GM12878 (cell line): ENCODE data around the gene CATSPER1. TPM values are rescaled to one million over a fixed set of nuclear protein-coding genes. Genes with fewer than 3 reads are reported as not detected.

Experiments
- ATAC-seq: fragments of 200-7000 bp; cut with Tn5 transposase; 3 replicates; pipeline ENCODE4 v1.9.1; 2020; ENCODE audit warnings: mild to moderate bottlenecking, moderate library complexity
- BruUV-seq: library from RNA; stranded (reverse); fragments of 400-500 nt; replicated peaks from 2 replicates; lab custom pipeline; 2021; lab: Mats Ljungman, UMichigan
- CTCF ChIA-PET: fragments of 300-600 bp; sonication (Branson Sonifier 250); formaldehyde crosslinking; extraction: SDS; loops from one replicate; lab custom pipeline; 2021; ENCODE audit warnings: inconsistent platforms; lab: Yijun Ruan, JAX
- POLR2A ChIA-PET: fragments of 350-600 bp; formaldehyde crosslinking; extraction: SDS; loops from one replicate; lab custom pipeline; 2021; ENCODE audit warnings: inconsistent platforms; lab: Charles Lee
- RAD21 ChIA-PET: fragments of 300-600 bp; sonication (Branson Sonifier 250); formaldehyde crosslinking; loops from one replicate; lab custom pipeline; 2023; ENCODE audit warnings: antibody characterized with exemption; ENCODE audit not compliant: unreplicated experiment; lab: Charles Lee
- SMC1A ChIA-PET: fragments of 300-600 bp; sonication (Branson Sonifier 250); formaldehyde crosslinking; loops from one replicate; lab custom pipeline; 2023; ENCODE audit not compliant: unreplicated experiment, uncharacterized antibody; lab: Charles Lee
- DNase-seq: peaks from one replicate; pipeline ENCODE4 v3.0.0-alpha.2; 2011; ENCODE audit warnings: low read depth, low spot score
- FAIRE-seq: peaks from 3 replicates; lab custom pipeline; 2011; peaks lifted over from hg19 to GRCh38; lab: Jason Lieb, UNC
- H2AFZ ChIP-seq: 2 replicates; pipeline ENCODE4 v1.6.0; 2011; ENCODE audit warnings: low read depth, low read length, control low read depth; ENCODE audit not compliant: control insufficient read depth
- H3K27ac ChIP-seq: 2 replicates; pipeline ENCODE4 v1.5.1; 2011; ENCODE audit warnings: control low read depth; ENCODE audit not compliant: control insufficient read depth, insufficient read depth
- H3K27me3 ChIP-seq, 2 experiments: replicated peaks in 1 of 2; 2 replicates each; pipeline versions ENCODE4 v1.6.0 to v1.6.1; 2011; ENCODE audit warnings: low read length in 1 of 2; ENCODE audit not compliant: control insufficient read depth in 2 of 2, insufficient read depth in 2 of 2
- H3K36me3 ChIP-seq, 2 experiments: 2 replicates each; pipeline ENCODE4 v1.5.1; 2011; ENCODE audit warnings: low read length in 1 of 2; ENCODE audit not compliant: control insufficient read depth in 2 of 2, insufficient read depth in 2 of 2
- H3K4me1 ChIP-seq: 2 replicates; pipeline ENCODE4 v1.6.1; 2011; ENCODE audit warnings: mild to moderate bottlenecking, low read length, moderate library complexity, mixed read lengths; ENCODE audit not compliant: control insufficient read depth, insufficient read depth
- H3K4me2 ChIP-seq: 2 replicates; pipeline ENCODE4 v1.6.0; 2011; ENCODE audit warnings: control low read depth; ENCODE audit not compliant: control insufficient read depth, insufficient read depth
- H3K4me3 ChIP-seq: fragments of 200-600 bp; sonication (generic); 2 replicates; pipeline ENCODE4 v1.5.1; 2016
- H3K79me2 ChIP-seq: 2 replicates; pipeline ENCODE4 v1.6.0; 2011; ENCODE audit warnings: low read length; ENCODE audit not compliant: control insufficient read depth, insufficient read depth
- H3K9ac ChIP-seq: 2 replicates; pipeline ENCODE4 v1.8.0; 2011; ENCODE audit warnings: low read length, control low read depth, mixed read lengths; ENCODE audit not compliant: control insufficient read depth, insufficient read depth
- H3K9me3 ChIP-seq: replicated peaks from 3 replicates; pipeline ENCODE4 v1.5.1; 2011; ENCODE audit warnings: mild to moderate bottlenecking, low read length; ENCODE audit not compliant: control insufficient read depth, insufficient read depth
- H4K20me1 ChIP-seq: 2 replicates; pipeline ENCODE4 v1.6.0; 2011; ENCODE audit not compliant: control insufficient read depth, insufficient read depth
- FOXK2 ChIP-seq: fragments of 450-650 bp; IDR thresholded peaks from 2 replicates; pipeline ENCODE4 v1.6.1; 2017; ENCODE audit warnings: mild to moderate bottlenecking, moderate library complexity
- POLR2A ChIP-seq: IDR thresholded peaks from 2 replicates; pipeline ENCODE4 v1.6.1; 2011; ENCODE audit warnings: low read depth, mild to moderate bottlenecking, low read length
- YY1 ChIP-seq: IDR thresholded peaks from 2 replicates; pipeline ENCODE4 v1.6.1; 2011; ENCODE audit warnings: low read depth, mild to moderate bottlenecking, low read length
- ZNF622 ChIP-seq: fragments of 450-650 bp; IDR thresholded peaks from 2 replicates; pipeline ENCODE4 v1.6.1; 2017; ENCODE audit warnings: mild to moderate bottlenecking, inconsistent platforms
- WGBS: methylation state at CpG from one replicate; pipeline ENCODE4 v1.1.6; 2016; ENCODE audit warnings: low lambda C conversion rate; ENCODE audit not compliant: insufficient replicate concordance, insufficient coverage; ENCODE audit errors: missing lambda C conversion rate; 5-methylcytosine and 5-hydroxymethylcytosine counted together
- in situ Hi-C: fragments of 300-500 bp; cut with MboI; formaldehyde crosslinking; loops from 9 replicates; pipeline ENCODE4 v1.14.3; 2018; ENCODE audit warnings: mixed read lengths
- intact Hi-C: fragments of 100-400 bp; cut with micrococcal nuclease; formaldehyde crosslinking; loops from one replicate; pipeline ENCODE4 v1.14.2; 2022; ENCODE audit not compliant: unreplicated experiment
- polyA plus RNA-seq, 11 experiments: library from polyadenylated mRNA; depleted of rRNA in 4 of 11; unstranded in 6 of 11; stranded (reverse) in 5 of 11; fragments of >200 nt; fragmentation: Nextera tagmentation in 4 of 11; fragmentation: Illumina TruSeq in 1 of 11; extraction: Ambion mirVana in 4 of 11; extraction: Trizol in 1 of 11; gene quantifications; 1 replicate in 1 of 11; 2 replicates in 10 of 11; pipeline versions ENCODE4 v1.2.1 to v1.2.3, GENCODE V29; 2011 to 2016; ENCODE audit warnings: inconsistent platforms in 2 of 11, missing spikeins in 2 of 11, low read depth in 1 of 11
- total RNA-seq, 4 experiments: library from RNA; depleted of rRNA in 3 of 4; stranded (reverse); fragments of >200 nt in 3 of 4; fragmentation: Illumina TruSeq in 1 of 4; extraction: Trizol in 1 of 4; gene quantifications; 2 replicates each; pipeline versions ENCODE4 v1.2.1 to v1.2.3, GENCODE V29; 2013 to 2021

CATSPER1 gene
- total and polyA plus RNA-seq, 10 of the 15 experiments (the other 5 are each of a cell fraction or from before 2014, with no cell fraction given) = 0.02 to 0.05 TPM; not detected in 8

- ChIA-PET SMC1A (no interaction called here), POLR2A (interaction anchor here (0.5 kb wide), 1 partner anchor 51 kb away, joined by 3 read pairs; no protein-coding TSS in a partner anchor), RAD21 (no interaction called here), CTCF (interaction anchor here (0.9 to 1.1 kb wide), 2 partner anchors 154 to 202 kb away, joined by 3 read pairs; no protein-coding TSS in a partner anchor)
- no TSS peak for BruUV-seq
- no peaks in the 10 kb centered on the region for H3K4me1 ChIP-seq
- intact Hi-C loops (no loop called here), in situ Hi-C loops (no loop called here)
- H3K36me3 ChIP-seq = peaks cover 2 to 20% of the 10 kb centered on the region in 2 experiments; a peak in 3 of 4 replicates
- H3K9me3 ChIP-seq = no peaks in the 10 kb centered on the region
- ATAC-seq (no peak; the same call in 2 of the 3 replicates), DNase-seq (no peak), FAIRE-seq (no peak)
- no peak overlapping the region for H2AFZ ChIP-seq
- H3K4me3 ChIP-seq = no peak overlapping the region
- no peaks in the 10 kb centered on the region for H4K20me1 ChIP-seq
- H3K27me3 ChIP-seq = no peaks in the 10 kb centered on the region
- H3K79me2 ChIP-seq = no peaks in the 10 kb centered on the region
- no peak overlapping the region for H3K4me2 ChIP-seq
- H3K27ac ChIP-seq = no peak overlapping the region
- WGBS = 73% methylated on average over 12 of the region's 12 CpGs
- TF ChIP-seq POLR2A = 0 out of 2 replicates have a peak, but pooled peaks have one; percentile 28
- TF ChIP-seq YY1 = no peak
- no peak for TF ChIP-seq ZNF622
- H3K9ac ChIP-seq = no peak overlapping the region
Observed at GRCh38 chr11:65981101-65981740, 45.1 kb downstream of the CATSPER1 start.

GRCh38 chr11:65979261-65979759 is 47.0 kb downstream of the CATSPER1 start:
- FAIRE-seq (no peak), ATAC-seq (no peak; the same call in 1 of the 3 replicates), DNase-seq (no peak)
- no peak overlapping the region for H3K27ac ChIP-seq
- H3K36me3 ChIP-seq = peaks cover 2 to 20% of the 10 kb centered on the region in 2 experiments; a peak in 3 of 4 replicates
- H3K79me2 ChIP-seq = no peaks in the 10 kb centered on the region
- no peak overlapping the region for H3K9ac ChIP-seq
- H3K9me3 ChIP-seq = no peaks in the 10 kb centered on the region
- intact Hi-C loops = no loop called here
- H4K20me1 ChIP-seq = no peaks in the 10 kb centered on the region
- CTCF ChIA-PET = interaction anchor here (1.7 kb wide), 1 partner anchor 95 kb away, joined by 4 read pairs; no protein-coding TSS in a partner anchor
- no peak overlapping the region for H3K4me3 ChIP-seq
- H2AFZ ChIP-seq = no peak overlapping the region
- RAD21 ChIA-PET = no interaction called here
- in situ Hi-C loops = no loop called here
- BruUV-seq = no TSS peak
- POLR2A ChIA-PET = interaction anchor here (0.5 to 0.6 kb wide), 2 partner anchors 19 to 142 kb away, joined by 4 to 5 read pairs; no protein-coding TSS in a partner anchor
- no peaks in the 10 kb centered on the region for H3K4me1 ChIP-seq
- TF ChIP-seq POLR2A (peak; percentile 62), FOXK2 (no peak)
- H3K27me3 ChIP-seq = no peaks in the 10 kb centered on the region
- SMC1A ChIA-PET = no interaction called here
- WGBS = 85% methylated on average over 10 of the region's 10 CpGs
- no peak overlapping the region for H3K4me2 ChIP-seq
